Activated CD8-positive, alpha-beta T cell treated with anti-CD3 and anti-CD28 coated beads, Interleukin-2, amount 10 ng/mL, durations not matched to agents 7 days and 5 days (primary cell): Measurements from ENCODE around the gene KRT74. TPM values are rescaled to one million over a fixed set of nuclear protein-coding genes. Genes with fewer than 3 reads are reported as not detected.

ENCODE experiments used
- ATAC-seq: fragments of 150-1000 bp; cut with Tn5 transposase; one replicate; pipeline ENCODE4 v1.10.0; 2021; ENCODE audit warnings: moderate library complexity
- CTCF ChIA-PET: fragments of 350-600 bp; sonication (Branson Sonifier 250); formaldehyde crosslinking; loops from one replicate; lab custom pipeline; 2021; ENCODE audit warnings: antibody characterized with exemption; lab: Charles Lee
- POLR2A ChIA-PET: fragments of 350-600 bp; sonication (Branson Sonifier 250); formaldehyde crosslinking; loops from one replicate; lab custom pipeline; 2021; ENCODE audit warnings: antibody characterized with exemption; lab: Charles Lee
- DNase-seq: peaks from one replicate; pipeline ENCODE4 v3.0.0-alpha.2; 2020
- H3K27ac Mint-ChIP-seq: one replicate; pipeline ENCODE4 v1.8.0; 2021; ENCODE audit warnings: mild to moderate bottlenecking, mixed read lengths
- H3K27me3 Mint-ChIP-seq: one replicate; pipeline ENCODE4 v1.8.0; 2021; ENCODE audit warnings: low read depth, mixed read lengths
- H3K36me3 Mint-ChIP-seq: one replicate; pipeline ENCODE4 v1.8.0; 2021; ENCODE audit warnings: low read depth, mixed read lengths
- H3K4me1 Mint-ChIP-seq: one replicate; pipeline ENCODE4 v1.8.0; 2021; ENCODE audit warnings: low read depth, mixed read lengths
- H3K4me3 Mint-ChIP-seq: one replicate; pipeline ENCODE4 v1.8.0; 2021; ENCODE audit warnings: mild to moderate bottlenecking, mixed read lengths
- H3K9me3 Mint-ChIP-seq: one replicate; pipeline ENCODE4 v1.8.0; 2022; ENCODE audit warnings: mixed read lengths; ENCODE audit not compliant: insufficient read depth
- total RNA-seq, 2 experiments: library from RNA; stranded (reverse); gene quantifications; one replicate each; pipeline ENCODE4 v1.2.3, GENCODE V29; 2021

The KRT74 gene
- not detected for total RNA-seq

DNA sequence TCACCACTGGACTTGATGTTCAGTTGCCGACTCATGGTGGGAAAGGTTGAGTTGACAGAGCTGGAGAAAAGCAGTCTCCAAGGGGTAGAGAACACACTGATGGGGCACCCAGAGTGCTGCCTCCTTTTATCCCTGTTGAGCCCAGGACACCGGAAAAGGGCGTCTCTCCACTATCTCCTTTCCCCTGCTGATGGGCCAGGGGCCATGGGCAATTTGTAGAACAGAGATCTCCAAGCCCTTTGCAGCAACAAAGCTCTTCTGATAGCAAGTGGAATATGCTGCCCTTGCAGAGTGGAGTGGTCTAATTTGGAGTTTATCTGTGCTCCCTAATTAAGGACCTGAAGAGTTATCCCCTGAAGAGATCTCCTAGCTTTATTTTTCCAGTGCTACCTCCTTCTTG, at the start of gene KRT74:
Gene KRT74, minus strand, starts transcription at position 101 of the 400 bp plus-strand sequence. Its CDS starts 66 bp downstream, at position 35.
- CTCF ChIA-PET: interaction anchor here (1.0 to 20.3 kb wide), 4 partner anchors 10 to 302 kb away, joined by 3 to 736 read pairs (median 6); no protein-coding TSS in a partner anchor
- H3K27ac Mint-ChIP-seq: no peak within 1 kb of the TSS
- POLR2A ChIA-PET: no interaction called here
- no peak within 1 kb of the TSS for H3K4me3 Mint-ChIP-seq
- peaks cover 14% of the 10 kb centered on the region for H3K27me3 Mint-ChIP-seq
- peaks cover 6% of the 10 kb centered on the region for H3K4me1 Mint-ChIP-seq
- H3K36me3 Mint-ChIP-seq: no peaks in the 10 kb centered on the region
- H3K9me3 Mint-ChIP-seq: no peaks in the 10 kb centered on the region
- ATAC-seq (no peak), DNase-seq (no peak)

GRCh38 chr12:52622349-52622748, 48.7 kb upstream of the KRT74 start:
- Mint-ChIP-seq H3K4me1 (peaks cover 6% of the 10 kb centered on the region), H3K27ac (no peak overlapping the region), H3K36me3 (no peaks in the 10 kb centered on the region), H3K27me3 (peaks cover 8% of the 10 kb centered on the region), H3K9me3 (peaks cover 14% of the 10 kb centered on the region), H3K4me3 (no peak overlapping the region)
- DNase-seq (no peak), ATAC-seq (no peak)
- ChIA-PET POLR2A (no interaction called here), CTCF (no interaction called here)

- peaks cover 27% of the 10 kb centered on the region for H3K4me1 Mint-ChIP-seq
- H3K27me3 Mint-ChIP-seq: peaks cover 3% of the 10 kb centered on the region
- POLR2A ChIA-PET: interaction anchor here (0.6 to 0.8 kb wide), 2 partner anchors 27 to 30 kb away, joined by 3 read pairs; no protein-coding TSS in a partner anchor
- no peak overlapping the region for H3K4me3 Mint-ChIP-seq
- no peak for ATAC-seq
- H3K27ac Mint-ChIP-seq: no peak overlapping the region
- H3K36me3 Mint-ChIP-seq: no peaks in the 10 kb centered on the region
- peaks cover 10% of the 10 kb centered on the region for H3K9me3 Mint-ChIP-seq
- no peak for DNase-seq
- CTCF ChIA-PET: interaction anchor here (0.6 to 1.1 kb wide), 3 partner anchors 8 to 55 kb away, joined by 3 to 4 read pairs (median 3); no protein-coding TSS in a partner anchor
Observed at GRCh38 chr12:52618866-52619265, 45.2 kb upstream of the KRT74 start.

DNA sequence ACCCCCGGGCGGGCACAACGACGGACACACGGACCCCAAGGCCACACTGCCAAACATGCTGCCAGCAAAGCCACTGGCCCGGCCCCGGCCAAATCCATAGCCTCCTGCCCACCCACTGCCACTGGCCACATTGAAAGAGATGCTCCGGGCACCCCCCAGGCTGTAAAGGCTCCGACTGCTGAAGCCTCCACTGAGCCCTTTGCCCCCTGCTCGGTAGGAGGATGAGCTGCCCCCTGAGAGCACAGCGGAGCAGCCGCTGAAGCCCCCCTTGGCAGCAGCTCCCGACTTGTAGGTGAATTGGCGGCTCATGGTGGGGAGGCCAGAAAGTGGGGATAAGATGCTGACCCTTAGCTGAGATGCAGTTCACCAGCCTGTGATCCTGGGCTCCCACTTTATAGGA, 44.6 kb upstream of the KRT74 start, which contains the start of gene KRT73:
Gene KRT73, minus strand, starts transcription at position 344 of the 400 bp plus-strand sequence. Its CDS starts 35 bp downstream, at position 309.
- H3K9me3 Mint-ChIP-seq: peaks cover 7% of the 10 kb centered on the region
- H3K4me3 Mint-ChIP-seq: no peak within 1 kb of the TSS
- POLR2A ChIA-PET: no interaction called here
- no peaks in the 10 kb centered on the region for H3K36me3 Mint-ChIP-seq
- H3K27me3 Mint-ChIP-seq: peaks cover 3% of the 10 kb centered on the region
- ATAC-seq (no peak), DNase-seq (peak; percentile 5)
- H3K4me1 Mint-ChIP-seq: peaks cover 31% of the 10 kb centered on the region
- H3K27ac Mint-ChIP-seq: no peak within 1 kb of the TSS
- CTCF ChIA-PET: no interaction called here

GRCh38 chr12:52617403-52617785, 43.8 kb upstream of the KRT74 start:
- Mint-ChIP-seq H3K36me3 (no peaks in the 10 kb centered on the region), H3K4me3 (no peak overlapping the region), H3K27me3 (peaks cover 3% of the 10 kb centered on the region), H3K27ac (no peak overlapping the region), H3K9me3 (no peaks in the 10 kb centered on the region), H3K4me1 (peaks cover 39% of the 10 kb centered on the region)
- ChIA-PET POLR2A (no interaction called here), CTCF (interaction anchor here (0.9 to 1.8 kb wide), 2 partner anchors 28 to 32 kb away, joined by 3 to 5 read pairs; no protein-coding TSS in a partner anchor)
- no peak for ATAC-seq
- peak; percentile 9 for DNase-seq

DNA sequence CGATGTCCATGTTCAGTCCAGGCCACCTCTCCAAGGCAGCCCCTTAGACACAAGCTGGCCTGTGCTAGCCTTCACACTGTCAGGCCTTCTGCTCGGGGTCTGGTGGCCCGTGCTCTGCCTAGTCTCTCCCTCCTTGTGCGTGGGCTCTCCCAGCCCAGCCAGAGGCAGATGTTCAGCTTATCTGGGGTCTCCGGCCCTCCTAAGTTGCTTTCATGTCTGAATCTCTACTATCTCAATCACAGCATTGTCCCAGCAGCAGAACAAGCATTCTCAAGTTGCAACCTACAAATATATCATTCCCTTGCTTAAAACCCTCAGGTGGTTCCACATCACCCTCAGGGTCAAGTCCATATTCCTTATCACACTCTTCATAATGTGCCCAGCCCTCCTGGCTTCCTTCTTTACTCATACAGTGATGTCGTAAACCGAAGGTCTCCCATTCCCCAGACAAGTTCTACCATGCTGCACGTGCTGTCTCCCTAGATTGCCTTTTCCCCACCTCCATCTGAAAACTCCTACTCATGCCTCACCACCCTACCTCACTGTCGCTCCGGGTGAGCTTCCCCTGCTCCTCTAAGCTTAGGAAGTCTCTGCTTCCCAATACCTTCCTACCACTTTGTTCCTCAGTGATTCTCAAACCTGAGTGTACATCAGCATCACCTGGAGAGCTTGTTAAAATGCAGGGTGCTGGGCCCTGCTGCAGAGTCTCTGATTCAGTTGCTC, 43.2 kb upstream of the KRT74 start:
- ATAC-seq: no peak
- Mint-ChIP-seq H3K9me3 (no peaks in the 10 kb centered on the region), H3K27me3 (peaks cover 3% of the 10 kb centered on the region), H3K4me1 (peaks cover 41% of the 10 kb centered on the region), H3K36me3 (no peaks in the 10 kb centered on the region), H3K27ac (peak overlapping the region; percentile 60), H3K4me3 (no peak overlapping the region)
- CTCF ChIA-PET: interaction anchor here (0.9 to 1.8 kb wide), 2 partner anchors 28 to 31 kb away, joined by 3 to 5 read pairs; no protein-coding TSS in a partner anchor
- DNase-seq: peak; percentile 7
- POLR2A ChIA-PET: no interaction called here

- ChIA-PET CTCF (interaction anchor here (0.8 to 1.2 kb wide), 2 partner anchors 19 to 30 kb away, joined by 3 to 4 read pairs; no protein-coding TSS in a partner anchor), POLR2A (no interaction called here)
- peak; percentile 12 for DNase-seq
- Mint-ChIP-seq H3K36me3 (no peaks in the 10 kb centered on the region), H3K4me3 (no peak overlapping the region), H3K4me1 (peaks cover 50% of the 10 kb centered on the region), H3K27ac (peak overlapping the region; percentile 19), H3K27me3 (peaks cover 3% of the 10 kb centered on the region), H3K9me3 (no peaks in the 10 kb centered on the region)
- no peak for ATAC-seq
Observed at GRCh38 chr12:52615912-52616311, 42.3 kb upstream of the KRT74 start.

DNA sequence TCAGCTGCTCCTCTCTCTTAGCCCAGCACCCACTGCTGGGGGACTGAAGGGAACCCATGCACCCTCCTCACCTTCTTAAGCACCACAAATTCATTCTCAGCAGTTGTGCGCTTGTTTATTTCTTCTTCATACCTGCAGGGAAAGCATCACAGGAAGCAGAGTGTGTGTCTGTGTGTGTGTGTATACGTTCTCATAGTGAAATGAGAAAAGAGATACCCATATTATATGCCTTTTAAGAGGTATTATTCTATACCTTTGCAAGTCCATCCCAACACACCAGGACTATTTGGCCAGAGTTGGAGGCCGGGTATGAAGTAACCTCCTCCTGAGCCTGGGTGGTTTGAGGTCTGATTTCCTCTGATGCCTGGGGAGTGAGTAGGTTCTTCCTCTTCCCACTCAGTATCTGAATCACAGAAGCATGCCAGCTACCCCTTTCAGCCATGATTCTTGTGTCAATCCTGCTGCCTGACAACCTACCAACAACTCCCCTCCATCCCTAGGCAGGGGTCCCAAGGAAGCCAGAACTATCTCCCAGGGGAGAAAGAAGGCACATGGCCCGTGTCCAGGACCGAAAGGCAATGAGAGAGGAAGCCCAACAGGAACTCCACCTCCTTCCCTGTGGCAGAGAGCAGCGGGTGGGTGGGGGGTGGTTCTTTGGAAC, 41.7 kb upstream of the KRT74 start:
- H3K27ac Mint-ChIP-seq: peak overlapping the region; percentile 19
- peaks cover 56% of the 10 kb centered on the region for H3K4me1 Mint-ChIP-seq
- H3K27me3 Mint-ChIP-seq: peaks cover 3% of the 10 kb centered on the region
- ChIA-PET CTCF (interaction anchor here (0.8 to 1.2 kb wide), 2 partner anchors 18 to 30 kb away, joined by 3 to 4 read pairs; no protein-coding TSS in a partner anchor), POLR2A (no interaction called here)
- peak overlapping the region; percentile 16 for H3K4me3 Mint-ChIP-seq
- H3K9me3 Mint-ChIP-seq: no peaks in the 10 kb centered on the region
- ATAC-seq (peak; percentile 59), DNase-seq (peak; percentile 20)
- no peaks in the 10 kb centered on the region for H3K36me3 Mint-ChIP-seq

GRCh38 chr12:52614381-52615207, 41.0 kb upstream of the KRT74 start:
- POLR2A ChIA-PET: no interaction called here
- Mint-ChIP-seq H3K27me3 (peaks cover 3% of the 10 kb centered on the region), H3K9me3 (no peaks in the 10 kb centered on the region), H3K36me3 (no peaks in the 10 kb centered on the region), H3K4me3 (no peak overlapping the region), H3K27ac (peak overlapping the region; percentile 19), H3K4me1 (peaks cover 61% of the 10 kb centered on the region)
- DNase-seq (peak; percentile 20), ATAC-seq (no peak)
- CTCF ChIA-PET: interaction anchor here (0.8 to 1.2 kb wide), 2 partner anchors 17 to 29 kb away, joined by 3 to 4 read pairs; no protein-coding TSS in a partner anchor

- ChIA-PET POLR2A (no interaction called here), CTCF (interaction anchor here (1.0 to 3.7 kb wide), 4 partner anchors 11 to 31 kb away, joined by 3 to 31 read pairs (median 4); no protein-coding TSS in a partner anchor)
- Mint-ChIP-seq H3K4me3 (no peak overlapping the region), H3K36me3 (no peaks in the 10 kb centered on the region), H3K9me3 (no peaks in the 10 kb centered on the region), H3K27me3 (peaks cover 6% of the 10 kb centered on the region), H3K4me1 (peaks cover 71% of the 10 kb centered on the region), H3K27ac (peak overlapping the region; percentile 12)
- no peak for DNase-seq
- no peak for ATAC-seq
Observed at GRCh38 chr12:52613384-52614030, 39.9 kb upstream of the KRT74 start.
